Measurements from ENCODE around the gene ARID1B. TPM values are rescaled to one million over a fixed set of nuclear protein-coding genes. Genes with fewer than 3 reads are reported as not detected.
A peak's percentile ranks its signal among the peaks of the same experiment; 100 is the strongest.

Gene ARID1B
- total and polyA plus RNA-seq, 9 of the 15 experiments (the other 6 are each of a cell fraction or from before 2014, with no cell fraction given) = 12.5 to 50.5 (median 25.8) TPM

- BruUV-seq (replicated peaks) = no TSS peak
- WGBS (ENCODE audit: insufficient coverage, low coverage, missing lambda C conversion rate) = 10% methylated on average over 4 of the region's 8 CpGs
- no peak overlapping the region for H2AFZ ChIP-seq (ENCODE audit: low read depth, low read length)
- TF ChIP-seq MYBL2 (IDR thresholded peaks at IDR 0.05; ENCODE audit: low read depth) = 0 out of 2 replicates have a peak, but pooled peaks have one; percentile 8
- TF ChIP-seq MYBL2 (CRISPR knock-in tag; IDR thresholded peaks at IDR 0.05; ENCODE audit: borderline replicate concordance) = no peak
- no peak for TF ChIP-seq BHLHE40 (IDR thresholded peaks at IDR 0.05; ENCODE audit: low read length)
- TF ChIP-seq ZNF77 (CRISPR knock-in tag; IDR thresholded peaks at IDR 0.05) = no peak
- TF ChIP-seq L3MBTL2 (IDR thresholded peaks at IDR 0.05) = no peak
- TF ChIP-seq GTF3C2 (IDR thresholded peaks at IDR 0.05; ENCODE audit: borderline replicate concordance, extremely low read depth, insufficient read length) = no peak
- TF ChIP-seq EHMT2 (IDR thresholded peaks at IDR 0.05) = no peak
- no peak for TF ChIP-seq ESRRA (IDR thresholded peaks at IDR 0.05; ENCODE audit: borderline replicate concordance, low read depth)
- TF ChIP-seq ZNF134 (CRISPR knock-in tag; conservative IDR thresholded peaks at IDR 0.05) = no peak
- TF ChIP-seq MYNN (IDR thresholded peaks at IDR 0.05) = no peak
- TF ChIP-seq MYNN (CRISPR knock-in tag; IDR thresholded peaks at IDR 0.05) = no peak
- TF ChIP-seq TBP (optimal IDR thresholded peaks at IDR 0.05; ENCODE audit: low read depth, low read length) = no peak
- TF ChIP-seq ZNF282 (CRISPR knock-in tag; IDR thresholded peaks at IDR 0.05) = no peak
- TF ChIP-seq MIER1 (IDR thresholded peaks at IDR 0.05; ENCODE audit: low read depth) = peak; percentile 43; the same call in 1 of the 2 replicates
- no peak for TF ChIP-seq SUPT5H (IDR thresholded peaks at IDR 0.05)
- TF ChIP-seq ZBTB43 (CRISPR knock-in tag; IDR thresholded peaks at IDR 0.05) = no peak
- no peak for TF ChIP-seq TRIM28 (IDR thresholded peaks at IDR 0.05)
- 0 out of 4 replicates have a peak, but pooled peaks of 1 of the 2 experiments have one; percentile 23 for TF ChIP-seq HDAC1 (IDR thresholded peaks at IDR 0.05)
- TF ChIP-seq HES1 (IDR thresholded peaks at IDR 0.05; ENCODE audit: low read depth) = no peak
These were observed 20.3 kb upstream of the ARID1B start for GRCh38 chr6:156756630-156757610.

More at GRCh38 chr6:156756630-156757610, 20.3 kb upstream of the ARID1B start:
- no peaks in the 10 kb centered on the region for H3K9me3 ChIP-seq (replicated peaks; ENCODE audit: control insufficient read depth, insufficient read depth, low read depth, low read length)
- CTCF ChIA-PET (ENCODE audit: low intra/inter-chr PET ratio) = no interaction called here
- no peak overlapping the region for H3K4me3 ChIP-seq
- no peaks in the 10 kb centered on the region for H3K36me3 ChIP-seq (ENCODE audit: control insufficient read depth, insufficient read depth, low read length)
- intact Hi-C loops (cut with micrococcal nuclease) (loop anchor here (5.0 kb wide), 1 partner anchor 70 kb away; no protein-coding TSS in a partner anchor), in situ Hi-C loops (cut with MboI) (no loop called here)
- no peaks in the 10 kb centered on the region for H3K9me1 ChIP-seq (ENCODE audit: control insufficient read depth, insufficient read depth, low read length)
- no peaks in the 10 kb centered on the region for H3K79me2 ChIP-seq (ENCODE audit: control insufficient read depth, insufficient read depth, low read length)
- no peaks in the 10 kb centered on the region for H4K20me1 ChIP-seq (replicated peaks; ENCODE audit: control insufficient read depth, insufficient read depth, low read length)
- DNase-seq (ENCODE audit: extremely low read depth in 1 of 4, low spot score in 3 of 4) = no peak
- H3K4me2 ChIP-seq (ENCODE audit: insufficient read depth, low read length) = no peak overlapping the region
- no peak for FAIRE-seq
- H3K9ac ChIP-seq (ENCODE audit: insufficient read depth in 1 of 2, low read depth in 2 of 2, low read length in 2 of 2) = no peak overlapping the region
- ATAC-seq = peak; percentile 62
- POLR2A ChIA-PET = interaction anchor here (0.5 to 0.6 kb wide), 3 partner anchors 10 to 1431 kb away, joined by 3 to 6 read pairs (median 3); no protein-coding TSS in a partner anchor
- 0 out of 5 replicates have a peak, but pooled peaks cover 0 to 3% of the 10 kb centered on the region in 2 experiments for H3K4me1 ChIP-seq (replicated peaks in 1 of 2; ENCODE audit: control insufficient read depth in 2 of 2, insufficient read depth in 2 of 2, low read length in 2 of 2)
- H3K27ac ChIP-seq (ENCODE audit: extremely low read depth, low read depth, low read length) = no peak overlapping the region
- H3K27me3 ChIP-seq (ENCODE audit: control insufficient read depth in 2 of 2, insufficient read depth in 2 of 2, low read length in 2 of 2) = peaks cover 4 to 16% of the 10 kb centered on the region in 2 experiments; a peak in 4 of 5 replicates
